IPS-18a (cell line): Measurements from ENCODE around the gene VTI1B.
"Not testable (repeated sequence)": the region's sequence is repeated elsewhere in the genome, so short reads cannot be mapped to it uniquely, and the experiment has no call there.

Source experiments
- H3K27ac ChIP-seq: one replicate; pipeline ENCODE4 v1.5.1; 2013; ENCODE audit warnings: low read length
- H3K27me3 ChIP-seq: one replicate; pipeline ENCODE4 v1.6.1; 2013; ENCODE audit warnings: mild to moderate bottlenecking, low read length; ENCODE audit not compliant: control insufficient read depth, insufficient read depth
- H3K36me3 ChIP-seq: one replicate; pipeline ENCODE4 v1.6.1; 2013; ENCODE audit warnings: low read depth, low read length; ENCODE audit not compliant: control insufficient read depth
- H3K4me1 ChIP-seq: one replicate; pipeline ENCODE4 v1.6.1; 2013; ENCODE audit warnings: low read depth, low read length; ENCODE audit not compliant: control insufficient read depth
- H3K4me3 ChIP-seq: one replicate; pipeline ENCODE4 v1.5.1; 2013; ENCODE audit warnings: low read length
- H3K9ac ChIP-seq: one replicate; pipeline ENCODE4 v1.6.1; 2013; ENCODE audit warnings: mild to moderate bottlenecking, low read length, moderate library complexity
- H3K9me3 ChIP-seq: one replicate; pipeline ENCODE4 v1.6.1; 2013; ENCODE audit warnings: low read depth, low read length; ENCODE audit not compliant: control insufficient read depth

The VTI1B gene

GRCh38 chr14:67674480-67675218, at the start of gene VTI1B:
Gene VTI1B, minus strand, starts transcription at chr14:67674632. Its CDS starts 143 bp downstream, at chr14:67674489.
- peak within 1 kb of the TSS; percentile 70 for H3K4me3 ChIP-seq
- peak within 1 kb of the TSS; percentile 87 for H3K9ac ChIP-seq
- H3K36me3 ChIP-seq, result peaks cover 19% of the 10 kb centered on the region
- peaks cover 5% of the 10 kb centered on the region for H3K4me1 ChIP-seq
- no peaks in the 10 kb centered on the region for H3K27me3 ChIP-seq
- peak within 1 kb of the TSS; percentile 83 for H3K27ac ChIP-seq
- H3K9me3 ChIP-seq, result no peaks in the 10 kb centered on the region

- Histone ChIP-seq H3K4me3 (peak overlapping the region; percentile 20), H3K36me3 (no peaks in the 10 kb centered on the region), H3K4me1 (no peaks in the 10 kb centered on the region), H3K9ac (no peak overlapping the region), H3K27me3 (peaks cover 5% of the 10 kb centered on the region), H3K27ac (no peak overlapping the region), H3K9me3 (no peaks in the 10 kb centered on the region)
Measured at GRCh38 chr14:67722293-67722692, 47.9 kb upstream of the VTI1B start.

GRCh38 chr14:67721875-67722274, 47.4 kb upstream of the VTI1B start:
- H3K27me3 ChIP-seq, result peaks cover 5% of the 10 kb centered on the region
- no peaks in the 10 kb centered on the region for H3K36me3 ChIP-seq
- H3K9ac ChIP-seq, result no peak overlapping the region
- no peaks in the 10 kb centered on the region for H3K4me1 ChIP-seq
- no peaks in the 10 kb centered on the region for H3K9me3 ChIP-seq
- no peak overlapping the region for H3K4me3 ChIP-seq
- H3K27ac ChIP-seq, result no peak overlapping the region

- peaks cover 5% of the 10 kb centered on the region for H3K27me3 ChIP-seq
- H3K4me1 ChIP-seq, result no peaks in the 10 kb centered on the region
- H3K27ac ChIP-seq, result no peak overlapping the region
- no peaks in the 10 kb centered on the region for H3K36me3 ChIP-seq
- H3K4me3 ChIP-seq, result no peak overlapping the region
- H3K9ac ChIP-seq, result no peak overlapping the region
- no peaks in the 10 kb centered on the region for H3K9me3 ChIP-seq
Measured at GRCh38 chr14:67719866-67720265, 45.4 kb upstream of the VTI1B start.

GRCh38 chr14:67719385-67719784, 45.0 kb upstream of the VTI1B start:
- H3K27ac ChIP-seq, H3K4me3 ChIP-seq, H3K9ac ChIP-seq, H3K27me3 ChIP-seq, H3K36me3 ChIP-seq, H3K4me1 ChIP-seq, H3K9me3 ChIP-seq: not testable (repeated sequence)

- no peaks in the 10 kb centered on the region for H3K4me1 ChIP-seq
- peaks cover 5% of the 10 kb centered on the region for H3K27me3 ChIP-seq
- H3K36me3 ChIP-seq, result no peaks in the 10 kb centered on the region
- no peak overlapping the region for H3K27ac ChIP-seq
- H3K9ac ChIP-seq, result no peak overlapping the region
- H3K9me3 ChIP-seq, result no peaks in the 10 kb centered on the region
- no peak overlapping the region for H3K4me3 ChIP-seq
Measured at GRCh38 chr14:67718265-67718664, 43.8 kb upstream of the VTI1B start.

GRCh38 chr14:67717048-67717447, 42.6 kb upstream of the VTI1B start:
- no peaks in the 10 kb centered on the region for H3K4me1 ChIP-seq
- H3K4me3 ChIP-seq, result no peak overlapping the region
- no peaks in the 10 kb centered on the region for H3K36me3 ChIP-seq
- no peaks in the 10 kb centered on the region for H3K9me3 ChIP-seq
- H3K27ac ChIP-seq, result no peak overlapping the region
- no peak overlapping the region for H3K9ac ChIP-seq
- H3K27me3 ChIP-seq, result no peaks in the 10 kb centered on the region

GRCh38 chr14:67710209-67710608, 35.8 kb upstream of the VTI1B start:
- no peaks in the 10 kb centered on the region for H3K36me3 ChIP-seq
- peaks cover 24% of the 10 kb centered on the region for H3K9me3 ChIP-seq
- H3K9ac ChIP-seq, result no peak overlapping the region
- H3K4me1 ChIP-seq, result no peaks in the 10 kb centered on the region
- H3K27me3 ChIP-seq, result no peaks in the 10 kb centered on the region
- no peak overlapping the region for H3K27ac ChIP-seq
- H3K4me3 ChIP-seq, result no peak overlapping the region

GRCh38 chr14:67709796-67710195, 35.4 kb upstream of the VTI1B start:
- not testable (repeated sequence) for H3K9ac ChIP-seq, H3K27ac ChIP-seq, H3K4me1 ChIP-seq, H3K27me3 ChIP-seq, H3K4me3 ChIP-seq, H3K36me3 ChIP-seq
- H3K9me3 ChIP-seq, result peaks cover 24% of the 10 kb centered on the region

GRCh38 chr14:67709346-67709745, 34.9 kb upstream of the VTI1B start:
- H3K4me3 ChIP-seq, H3K36me3 ChIP-seq: not testable (repeated sequence)

GRCh38 chr14:67705211-67705610, 30.8 kb upstream of the VTI1B start:
- Histone ChIP-seq H3K27ac (no peak overlapping the region), H3K9me3 (peaks cover 20% of the 10 kb centered on the region), H3K36me3 (no peaks in the 10 kb centered on the region), H3K27me3 (no peaks in the 10 kb centered on the region), H3K4me1 (no peaks in the 10 kb centered on the region), H3K4me3 (no peak overlapping the region), H3K9ac (no peak overlapping the region)

More at GRCh38 chr14:67709346-67709745, 34.9 kb upstream of the VTI1B start:
- not testable (repeated sequence) for H3K27me3 ChIP-seq, H3K9ac ChIP-seq, H3K27ac ChIP-seq, H3K4me1 ChIP-seq
- peaks cover 24% of the 10 kb centered on the region for H3K9me3 ChIP-seq

GRCh38 chr14:67704484-67705089, 30.2 kb upstream of the VTI1B start:
- H3K36me3 ChIP-seq, result no peaks in the 10 kb centered on the region
- H3K27me3 ChIP-seq, result no peaks in the 10 kb centered on the region
- H3K9me3 ChIP-seq, result peaks cover 16% of the 10 kb centered on the region
- no peak overlapping the region for H3K9ac ChIP-seq
- H3K4me3 ChIP-seq, result no peak overlapping the region
- H3K4me1 ChIP-seq, result no peaks in the 10 kb centered on the region
- H3K27ac ChIP-seq, result no peak overlapping the region
